PC-3 (cell line): Measurements from ENCODE around the gene TSPAN9. TPM values are rescaled to one million over a fixed set of nuclear protein-coding genes. Genes with fewer than 3 reads are reported as not detected.
A peak's percentile ranks its signal among the peaks of the same experiment; 100 is the strongest.

Experiments used
- ATAC-seq: fragments of 200-7000 bp; cut with Tn5 transposase; 2 replicates; pipeline ENCODE4 v1.9.1; 2020; ENCODE audit warnings: mild to moderate bottlenecking, moderate library complexity
- BruUV-seq: library from RNA; stranded (reverse); fragments of 400-500 nt; replicated peaks from 2 replicates; lab custom pipeline; 2021; lab: Mats Ljungman, UMichigan
- CTCF ChIA-PET: fragments of 300-600 bp; sonication (Branson Sonifier 250); formaldehyde crosslinking; loops from one replicate; lab custom pipeline; 2022; ENCODE audit warnings: antibody characterized with exemption; lab: Charles Lee
- POLR2A ChIA-PET: fragments of 300-600 bp; sonication (Branson Sonifier 250); formaldehyde crosslinking; loops from one replicate; lab custom pipeline; 2022; ENCODE audit warnings: antibody characterized with exemption; ENCODE audit not compliant: unreplicated experiment; lab: Charles Lee
- DNase-seq: peaks from one replicate; pipeline ENCODE4 v3.0.0-alpha.2; 2015
- H2AFZ ChIP-seq: fragments of 300-600 bp; sonication (generic); 2 replicates; pipeline ENCODE4 v1.6.0; 2016; ENCODE audit warnings: antibody characterized with exemption, low read length
- H3F3A ChIP-seq: fragments of 300-600 bp; sonication (generic); one replicate; pipeline ENCODE4 v1.6.0; 2017; ENCODE audit warnings: antibody characterized with exemption, low read length, control low read depth, mild to moderate bottlenecking; ENCODE audit not compliant: unreplicated experiment
- H3K27ac ChIP-seq: fragments of 300-600 bp; sonication (generic); 2 replicates; pipeline ENCODE4 v1.5.1; 2016; ENCODE audit warnings: mild to moderate bottlenecking, low read length
- H3K27me3 ChIP-seq: fragments of 300-600 bp; sonication (generic); 2 replicates; pipeline ENCODE4 v1.6.1; 2016; ENCODE audit warnings: low read length, mixed read lengths
- H3K36me3 ChIP-seq: fragments of 300-600 bp; sonication (generic); 2 replicates; pipeline ENCODE4 v1.6.1; 2016; ENCODE audit warnings: low read depth, mixed run types, low read length, mixed read lengths
- H3K4me1 ChIP-seq: fragments of 300-600 bp; sonication (generic); 2 replicates; pipeline ENCODE4 v1.5.1; 2016; ENCODE audit warnings: low read length; ENCODE audit not compliant: insufficient read depth
- H3K4me2 ChIP-seq: fragments of 300-600 bp; sonication (generic); 2 replicates; pipeline ENCODE4 v1.6.0; 2016; ENCODE audit warnings: low read length
- H3K4me3 ChIP-seq: fragments of 300-600 bp; sonication (generic); 2 replicates; pipeline ENCODE4 v1.5.1; 2016; ENCODE audit warnings: mild to moderate bottlenecking, low read length, mixed read lengths
- H3K79me2 ChIP-seq: fragments of 300-600 bp; sonication (generic); 2 replicates; pipeline ENCODE4 v1.6.1; 2017; ENCODE audit warnings: low read length, mixed read lengths
- H3K9ac ChIP-seq: fragments of 300-600 bp; sonication (generic); 2 replicates; pipeline ENCODE4 v1.6.0; 2016; ENCODE audit warnings: mild to moderate bottlenecking, low read length
- H3K9me2 ChIP-seq: fragments of 300-600 bp; sonication (generic); replicated peaks from 2 replicates; pipeline ENCODE4 v1.6.1; 2016; ENCODE audit warnings: mixed run types, low read length, mixed read lengths
- H3K9me3 ChIP-seq: fragments of 300-600 bp; sonication (generic); 2 replicates; pipeline ENCODE4 v1.6.1; 2016; ENCODE audit warnings: low read length, mixed read lengths
- H4K20me1 ChIP-seq: fragments of 300-600 bp; sonication (generic); 2 replicates; pipeline ENCODE4 v1.6.1; 2016; ENCODE audit warnings: low read length, mixed read lengths
- EZH2 ChIP-seq: fragments of 300-600 bp; sonication (generic); IDR thresholded peaks from one replicate; pipeline ENCODE4 v1.6.1; 2017; ENCODE audit warnings: antibody characterized with exemption, mild to moderate bottlenecking, low read length; ENCODE audit not compliant: unreplicated experiment
- EZH2phosphoT487 ChIP-seq: fragments of 300-600 bp; sonication (generic); IDR thresholded peaks from 2 replicates; pipeline ENCODE4 v1.6.1; 2018; ENCODE audit warnings: mild to moderate bottlenecking, antibody characterized with exemption, low read length, borderline replicate concordance
- intact Hi-C: fragments of 100-400 bp; cut with micrococcal nuclease; formaldehyde crosslinking; loops from 2 replicates; pipeline ENCODE4 v1.9.0; 2023
- total RNA-seq: library from RNA; depleted of rRNA; stranded (reverse); fragments of >200 nt; gene quantifications from 2 replicates; pipeline ENCODE4 v1.2.3, GENCODE V29; 2014
- TF ChIP-seq, protein P1 (sequence below): fragments of 300-600 bp; sonication (generic); conservative IDR thresholded peaks from 2 replicates; pipeline ENCODE4 v1.5.1; 2017; ENCODE audit warnings: antibody characterized with exemption, low read depth, mild to moderate bottlenecking, low read length

The TSPAN9 gene
- total RNA-seq, 1 experiment from 2014 or later, result 6.2 TPM

DNA sequence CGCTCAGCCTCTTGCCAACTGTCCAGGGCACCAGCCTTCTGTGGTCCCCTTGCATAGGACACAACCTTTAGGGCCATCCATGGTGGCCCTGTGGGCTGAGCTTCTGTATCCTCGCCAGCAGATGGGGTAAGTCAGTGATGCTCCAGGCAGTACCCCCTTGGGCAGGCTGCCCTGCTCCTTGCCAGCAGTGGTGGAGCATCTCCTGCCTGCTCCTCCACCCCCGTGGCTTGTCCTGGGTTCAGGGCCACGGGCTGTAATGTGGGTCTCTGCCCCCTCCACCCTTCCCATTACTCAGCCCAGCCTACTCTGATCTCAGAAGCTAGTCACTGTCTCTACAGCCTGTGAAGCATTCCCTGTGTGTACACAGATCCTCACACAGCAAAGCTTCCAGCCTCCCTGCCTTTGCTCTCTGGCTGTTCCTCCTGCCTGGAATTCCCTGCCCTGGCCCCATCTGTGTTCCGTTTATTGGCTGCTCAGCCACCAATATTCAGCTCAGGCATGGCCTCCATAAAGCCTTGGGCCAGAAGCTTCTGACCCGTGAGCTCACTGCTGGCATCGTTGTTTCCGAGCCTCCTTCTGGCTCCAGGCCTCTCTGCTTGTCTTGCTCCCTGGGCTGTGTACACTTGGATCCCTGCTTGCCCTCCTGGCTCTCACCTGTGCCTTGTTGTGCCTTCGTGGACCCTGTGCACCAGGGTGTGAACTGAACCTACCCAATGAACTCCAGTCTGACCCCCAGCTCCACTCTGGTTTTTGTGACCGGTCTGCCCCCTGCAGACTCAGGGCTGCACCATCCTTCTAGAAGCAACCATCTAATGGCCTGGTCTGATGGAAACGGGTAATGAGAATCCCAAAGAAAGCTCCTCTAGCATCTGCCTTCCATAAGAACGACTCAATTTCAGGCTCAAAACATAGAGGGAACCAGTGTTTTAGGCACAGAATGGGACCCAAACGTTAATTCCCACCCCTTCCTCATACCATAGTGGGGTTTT lies 236.8 kb downstream of the TSPAN9 start:
- Histone ChIP-seq H3K36me3 (no peaks in the 10 kb centered on the region), H3K4me3 (no peak overlapping the region), H3K4me2 (peak overlapping the region; percentile 68), H3K9me2 (no peaks in the 10 kb centered on the region), H3K9ac (no peak overlapping the region; the same call in 1 of the 2 replicates), H3K79me2 (no peaks in the 10 kb centered on the region), H3K4me1 (peaks cover 75% of the 10 kb centered on the region), H3K27me3 (no peaks in the 10 kb centered on the region), H2AFZ (no peak overlapping the region), H3K9me3 (no peaks in the 10 kb centered on the region), H3F3A (no peaks in the 10 kb centered on the region), H3K27ac (peak overlapping the region; percentile 44), H4K20me1 (no peaks in the 10 kb centered on the region)
- ChIA-PET CTCF (interaction anchor here (1.6 to 3.0 kb wide), 2 partner anchors 10 to 14 kb away, joined by 5 to 19 read pairs; no protein-coding TSS in a partner anchor), POLR2A (interaction anchor here (0.6 kb wide), 1 partner anchor 1182 kb away, joined by 4 read pairs; no protein-coding TSS in a partner anchor)
- DNase-seq (peak; percentile 52), ATAC-seq (no peak)
- TF ChIP-seq, protein P1, sequence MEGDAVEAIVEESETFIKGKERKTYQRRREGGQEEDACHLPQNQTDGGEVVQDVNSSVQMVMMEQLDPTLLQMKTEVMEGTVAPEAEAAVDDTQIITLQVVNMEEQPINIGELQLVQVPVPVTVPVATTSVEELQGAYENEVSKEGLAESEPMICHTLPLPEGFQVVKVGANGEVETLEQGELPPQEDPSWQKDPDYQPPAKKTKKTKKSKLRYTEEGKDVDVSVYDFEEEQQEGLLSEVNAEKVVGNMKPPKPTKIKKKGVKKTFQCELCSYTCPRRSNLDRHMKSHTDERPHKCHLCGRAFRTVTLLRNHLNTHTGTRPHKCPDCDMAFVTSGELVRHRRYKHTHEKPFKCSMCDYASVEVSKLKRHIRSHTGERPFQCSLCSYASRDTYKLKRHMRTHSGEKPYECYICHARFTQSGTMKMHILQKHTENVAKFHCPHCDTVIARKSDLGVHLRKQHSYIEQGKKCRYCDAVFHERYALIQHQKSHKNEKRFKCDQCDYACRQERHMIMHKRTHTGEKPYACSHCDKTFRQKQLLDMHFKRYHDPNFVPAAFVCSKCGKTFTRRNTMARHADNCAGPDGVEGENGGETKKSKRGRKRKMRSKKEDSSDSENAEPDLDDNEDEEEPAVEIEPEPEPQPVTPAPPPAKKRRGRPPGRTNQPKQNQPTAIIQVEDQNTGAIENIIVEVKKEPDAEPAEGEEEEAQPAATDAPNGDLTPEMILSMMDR, result peak; percentile 52
- TF ChIP-seq EZH2phosphoT487, result no peak
- TSS peak; percentile 19 for BruUV-seq
- intact Hi-C loops, result no loop called here

- H3K4me3 ChIP-seq, result no peak overlapping the region
- peak overlapping the region; percentile 53 for H3K27ac ChIP-seq
- peak overlapping the region; percentile 68 for H3K4me2 ChIP-seq
- no peaks in the 10 kb centered on the region for H3K27me3 ChIP-seq
- TF ChIP-seq EZH2phosphoT487 (no peak), EZH2 (no peak)
- TF ChIP-seq, protein P1, result no peak
- no peaks in the 10 kb centered on the region for H3K36me3 ChIP-seq
- H3K4me1 ChIP-seq, result peaks cover 72% of the 10 kb centered on the region
- DNase-seq (peak; percentile 97), ATAC-seq (peak; percentile 33)
- no TSS peak for BruUV-seq
- POLR2A ChIA-PET, result interaction anchor here (0.5 to 1.0 kb wide), 3 partner anchors 11 to 318 kb away, joined by 3 to 9 read pairs (median 3); no protein-coding TSS in a partner anchor
- intact Hi-C loops, result loop anchor here (5.0 kb wide), 1 partner anchor 52 kb away; no protein-coding TSS in a partner anchor
- H2AFZ ChIP-seq, result no peak overlapping the region
- no peak overlapping the region for H3K9ac ChIP-seq
- H3K9me3 ChIP-seq, result no peaks in the 10 kb centered on the region
- H3K79me2 ChIP-seq, result no peaks in the 10 kb centered on the region
- H4K20me1 ChIP-seq, result no peaks in the 10 kb centered on the region
- no peaks in the 10 kb centered on the region for H3F3A ChIP-seq
- no peaks in the 10 kb centered on the region for H3K9me2 ChIP-seq
- CTCF ChIA-PET, result interaction anchor here (1.6 to 3.0 kb wide), 2 partner anchors 12 to 15 kb away, joined by 5 to 19 read pairs; no protein-coding TSS in a partner anchor
Observed at GRCh38 chr12:3315201-3315661, 238.1 kb downstream of the TSPAN9 start.
